Stimulated activated CD8-positive, alpha-beta memory T cell treated with anti-CD3 and anti-CD28 coated beads, Interleukin-7, amount 100 ng/mL, for 1 hour (primary cell): Measurements from ENCODE around the gene NPPB.

ENCODE experiments used
- DNase-seq, 2 donors: peaks; one replicate each; pipeline ENCODE4 v3.0.0-alpha.2; 2020; ENCODE audit warnings: low read depth in 2 of 2

NPPB gene

GRCh38 chr1:11833497-11833896 lies 25.2 kb downstream of the NPPB start:
- DNase-seq: no peak

- DNase-seq: no peak
Observed at GRCh38 chr1:11831945-11832725, 26.6 kb downstream of the NPPB start.

- DNase-seq: no peak
Observed at GRCh38 chr1:11828511-11828910, 30.2 kb downstream of the NPPB start.

- no peak for DNase-seq
Observed at GRCh38 chr1:11826946-11827345, 31.8 kb downstream of the NPPB start.

GRCh38 chr1:11825131-11825530 lies 33.6 kb downstream of the NPPB start:
- DNase-seq: no peak

GRCh38 chr1:11823366-11824137 lies 35.2 kb downstream of the NPPB start:
- no peak for DNase-seq

- no peak for DNase-seq
Observed at GRCh38 chr1:11822091-11822490, 36.7 kb downstream of the NPPB start.

- DNase-seq: no peak
Observed at GRCh38 chr1:11817192-11817591, 41.6 kb downstream of the NPPB start.

GRCh38 chr1:11813021-11813420 lies 45.7 kb downstream of the NPPB start:
- DNase-seq: no peak
